RWPE2 (cell line): ENCODE results near the gene NRG3.

ENCODE experiments used
- ATAC-seq: fragments of 200-7000 bp; cut with Tn5 transposase; 3 replicates; pipeline ENCODE4 v1.9.1; 2021; ENCODE audit warnings: low read depth
- DNase-seq: peaks from one replicate; pipeline ENCODE4 v3.0.0-alpha.2; 2020; ENCODE audit warnings: low spot score
- H3K27ac ChIP-seq: fragments of 450-650 bp; 2 replicates; pipeline ENCODE4 v1.5.1; 2017; ENCODE audit warnings: mild to moderate bottlenecking; ENCODE audit not compliant: poor library complexity, severe bottlenecking
- H3K27me3 ChIP-seq: fragments of 250-450 bp; sonication (Bioruptor Pico); 2 replicates; pipeline ENCODE4 v1.5.1; 2021; ENCODE audit warnings: mild to moderate bottlenecking, moderate library complexity; ENCODE audit not compliant: insufficient read depth, poor library complexity, severe bottlenecking
- H3K36me3 ChIP-seq: fragments of 250-450 bp; sonication (Bioruptor Pico); 2 replicates; pipeline ENCODE4 v1.5.1; 2020; ENCODE audit warnings: low read depth, mild to moderate bottlenecking, moderate library complexity
- H3K4me1 ChIP-seq: fragments of 250-450 bp; sonication (Bioruptor Pico); 2 replicates; pipeline ENCODE4 v1.5.1; 2021; ENCODE audit warnings: mild to moderate bottlenecking, moderate library complexity; ENCODE audit not compliant: insufficient read depth, poor library complexity, severe bottlenecking
- H3K4me3 ChIP-seq: fragments of 250-450 bp; sonication (Bioruptor Pico); 2 replicates; pipeline ENCODE4 v1.5.1; 2021; ENCODE audit warnings: mild to moderate bottlenecking, moderate library complexity; ENCODE audit not compliant: severe bottlenecking
- H3K9me3 ChIP-seq: fragments of 250-450 bp; sonication (Bioruptor Pico); 2 replicates; pipeline ENCODE4 v1.5.1; 2021; ENCODE audit warnings: mild to moderate bottlenecking, moderate library complexity; ENCODE audit not compliant: severe bottlenecking
- CTCF ChIP-seq: fragments of 450-650 bp; IDR thresholded peaks from one replicate; pipeline ENCODE4 v1.5.1; 2017; ENCODE audit warnings: mild to moderate bottlenecking, moderate library complexity; ENCODE audit not compliant: poor library complexity, severe bottlenecking

The NRG3 gene

GRCh38 chr10:81877596-81877995, 2.6 kb downstream of the NRG3 start:
- no peak for ATAC-seq
- no peaks in the 10 kb centered on the region for H3K9me3 ChIP-seq
- no peaks in the 10 kb centered on the region for H3K36me3 ChIP-seq
- H3K27me3 ChIP-seq = peaks cover 58% of the 10 kb centered on the region
- H3K4me1 ChIP-seq = no peaks in the 10 kb centered on the region
- no peak for DNase-seq
- no peak overlapping the region for H3K4me3 ChIP-seq
- no peak for TF ChIP-seq CTCF
- no peak overlapping the region for H3K27ac ChIP-seq

GRCh38 chr10:81882011-81882410, 7.0 kb downstream of the NRG3 start:
- DNase-seq (no peak), ATAC-seq (no peak)
- Histone ChIP-seq H3K9me3 (no peaks in the 10 kb centered on the region), H3K27me3 (peaks cover 24% of the 10 kb centered on the region), H3K4me3 (no peak overlapping the region), H3K36me3 (no peaks in the 10 kb centered on the region), H3K4me1 (no peaks in the 10 kb centered on the region), H3K27ac (no peak overlapping the region)
- TF ChIP-seq CTCF = no peak

- ATAC-seq = no peak
- H3K9me3 ChIP-seq = no peaks in the 10 kb centered on the region
Observed at GRCh38 chr10:81884856-81885255, 9.9 kb downstream of the NRG3 start.

GRCh38 chr10:81885491-81885890, 10.5 kb downstream of the NRG3 start:
- DNase-seq (no peak), ATAC-seq (no peak)
- Histone ChIP-seq H3K27me3 (peaks cover 10% of the 10 kb centered on the region), H3K4me1 (no peaks in the 10 kb centered on the region), H3K36me3 (no peaks in the 10 kb centered on the region), H3K27ac (no peak overlapping the region), H3K4me3 (no peak overlapping the region), H3K9me3 (no peaks in the 10 kb centered on the region)
- TF ChIP-seq CTCF = no peak

More at GRCh38 chr10:81884856-81885255, 9.9 kb downstream of the NRG3 start:
- Histone ChIP-seq H3K4me3 (no peak overlapping the region), H3K4me1 (no peaks in the 10 kb centered on the region), H3K27ac (no peak overlapping the region), H3K27me3 (peaks cover 10% of the 10 kb centered on the region), H3K36me3 (no peaks in the 10 kb centered on the region)
- TF ChIP-seq CTCF = no peak
- DNase-seq = no peak

- Histone ChIP-seq H3K9me3 (no peaks in the 10 kb centered on the region), H3K4me3 (no peak overlapping the region), H3K27me3 (peaks cover 4% of the 10 kb centered on the region), H3K27ac (no peak overlapping the region), H3K36me3 (no peaks in the 10 kb centered on the region), H3K4me1 (no peaks in the 10 kb centered on the region)
- no peak for TF ChIP-seq CTCF
- ATAC-seq (no peak), DNase-seq (no peak)
Observed at GRCh38 chr10:81886939-81887338, 11.9 kb downstream of the NRG3 start.
